Kidney epithelial cell (primary cell): ENCODE results near the gene UBE2D2. TPM values are rescaled to one million over a fixed set of nuclear protein-coding genes. Genes with fewer than 3 reads are reported as not detected.
"Not testable (repeated sequence)": the region's sequence is repeated elsewhere in the genome, so short reads cannot be mapped to it uniquely, and the experiment has no call there.

Source experiments
- DNase-seq: peaks from one replicate; pipeline ENCODE4 v3.0.0-alpha.2; 2010; ENCODE audit warnings: low read depth
- H3K27me3 ChIP-seq: 2 replicates; pipeline ENCODE4 v1.6.0; 2011; ENCODE audit warnings: low read length; ENCODE audit not compliant: control insufficient read depth, insufficient read depth
- H3K36me3 ChIP-seq: 2 replicates; pipeline ENCODE4 v1.5.1; 2011; ENCODE audit warnings: low read length; ENCODE audit not compliant: control insufficient read depth, insufficient read depth
- H3K4me3 ChIP-seq: 2 replicates; pipeline ENCODE4 v1.5.1; 2011; ENCODE audit warnings: low read depth, mild to moderate bottlenecking, control low read depth, low read length
- CTCF ChIP-seq: IDR thresholded peaks from 2 replicates; pipeline ENCODE4 v1.5.1; 2011; ENCODE audit warnings: mild to moderate bottlenecking, moderate library complexity, low read length, control low read depth, inconsistent platforms; ENCODE audit not compliant: insufficient read depth, poor library complexity, severe bottlenecking
- total RNA-seq: library from RNA; depleted of rRNA; stranded (reverse); fragments of >200 nt; gene quantifications from 2 replicates; pipeline ENCODE4 v1.2.3, GENCODE V29; 2015

UBE2D2 gene
- 120 and 127 TPM in 2 replicates for total RNA-seq

- DNase-seq = peak; percentile 80
- H3K27me3 ChIP-seq = no peaks in the 10 kb centered on the region
- H3K36me3 ChIP-seq = no peaks in the 10 kb centered on the region
- no peak for TF ChIP-seq CTCF
- peak within 1 kb of the TSS; percentile 84 for H3K4me3 ChIP-seq
These were observed at the start of gene UBE2D2 for GRCh38 chr5:139560752-139561654. UBE2D2 (plus strand) TSS chr5:139561339; CDS start chr5:139561792, 453 bp downstream.

- no peak overlapping the region for H3K4me3 ChIP-seq
- H3K27me3 ChIP-seq = no peaks in the 10 kb centered on the region
- H3K36me3 ChIP-seq = no peaks in the 10 kb centered on the region
- DNase-seq = no peak
- TF ChIP-seq CTCF = no peak
These were observed 48.3 kb upstream of the UBE2D2 start for GRCh38 chr5:139512786-139513390.

GRCh38 chr5:139513434-139513833, 47.7 kb upstream of the UBE2D2 start:
- peak; percentile 57 for DNase-seq
- not testable (repeated sequence) for H3K27me3 ChIP-seq, H3K36me3 ChIP-seq, H3K4me3 ChIP-seq
- peak; percentile 78 for TF ChIP-seq CTCF

- Histone ChIP-seq H3K36me3 (no peaks in the 10 kb centered on the region), H3K27me3 (no peaks in the 10 kb centered on the region), H3K4me3 (no peak overlapping the region)
- TF ChIP-seq CTCF = no peak
- no peak for DNase-seq
These were observed 47.2 kb upstream of the UBE2D2 start for GRCh38 chr5:139513852-139514485.

GRCh38 chr5:139514486-139514856, 46.7 kb upstream of the UBE2D2 start:
- no peak for DNase-seq
- no peaks in the 10 kb centered on the region for H3K36me3 ChIP-seq
- no peaks in the 10 kb centered on the region for H3K27me3 ChIP-seq
- H3K4me3 ChIP-seq = no peak overlapping the region
- TF ChIP-seq CTCF = no peak
